HepG2 (cell line): ENCODE data around the gene LRRC39. TPM values are rescaled to one million over a fixed set of nuclear protein-coding genes. Genes with fewer than 3 reads are reported as not detected.

Source experiments
- ATAC-seq: fragments of 200-7000 bp; cut with Tn5 transposase; 3 replicates; pipeline ENCODE4 v1.9.1; 2020; ENCODE audit warnings: mild to moderate bottlenecking, moderate library complexity
- BruUV-seq: library from RNA; stranded (reverse); fragments of 400-500 nt; replicated peaks from 2 replicates; lab custom pipeline; 2021; lab: Mats Ljungman, UMichigan
- CTCF ChIA-PET: fragments of 300-600 bp; formaldehyde crosslinking; extraction: SDS; loops from one replicate; lab custom pipeline; 2021; ENCODE audit warnings: low total read pairs, inconsistent platforms, low intra/inter-chr PET ratio; lab: Yijun Ruan, JAX
- POLR2A ChIA-PET: fragments of 350-600 bp; sonication (Branson Sonifier 250); formaldehyde crosslinking; loops from one replicate; lab custom pipeline; 2020; ENCODE audit warnings: antibody characterized with exemption, inconsistent platforms; lab: Yijun Ruan, JAX
- DNase-seq: peaks from one replicate; pipeline ENCODE4 v3.0.0-alpha.2; 2015; ENCODE audit warnings: low spot score
- FAIRE-seq: peaks from 3 replicates; lab custom pipeline; 2011; peaks lifted over from hg19 to GRCh38; lab: Jason Lieb, UNC
- H2AFZ ChIP-seq: one replicate; pipeline ENCODE4 v1.6.1; 2011; ENCODE audit warnings: low read length, inconsistent platforms
- H3K27ac ChIP-seq: fragments of 300-600 bp; 3 replicates; pipeline ENCODE4 v1.8.0; 2011; ENCODE audit warnings: mixed run types, mild to moderate bottlenecking, mixed read lengths, low read length, inconsistent platforms; ENCODE audit not compliant: insufficient read depth; ENCODE audit errors: extremely low read length
- H3K27me3 ChIP-seq, 2 experiments: fragments of 200-600 bp in 1 of 2; 2 replicates in 1 of 2; 3 replicates in 1 of 2; pipeline versions ENCODE4 v1.6.0 to v1.8.0; 2011; ENCODE audit warnings: low read length in 2 of 2, mild to moderate bottlenecking in 2 of 2, moderate library complexity in 2 of 2, inconsistent platforms in 1 of 2; ENCODE audit not compliant: insufficient read depth in 2 of 2, control insufficient read depth in 1 of 2
- H3K36me3 ChIP-seq, 2 experiments: fragments of 200-600 bp in 1 of 2; replicated peaks in 1 of 2; 2 replicates in 1 of 2; 3 replicates in 1 of 2; pipeline versions ENCODE4 v1.5.1 to v1.8.0; 2011; ENCODE audit warnings: low read length in 2 of 2, inconsistent platforms in 1 of 2; ENCODE audit not compliant: insufficient read depth in 2 of 2, control insufficient read depth in 1 of 2
- H3K4me1 ChIP-seq: 2 replicates; pipeline ENCODE4 v1.5.1; 2012; ENCODE audit warnings: low read length, inconsistent platforms; ENCODE audit not compliant: insufficient read depth
- H3K4me2 ChIP-seq: 2 replicates; pipeline ENCODE4 v1.6.0; 2011; ENCODE audit warnings: low read depth, low read length, inconsistent platforms
- H3K4me3 ChIP-seq, 3 experiments: fragments of 200-600 bp in 1 of 3; sonication (generic), shearing (Covaris generic) in 1 of 3; replicated peaks in 1 of 3; 2 replicates each; pipeline ENCODE4 v1.5.1; 2011 to 2016; ENCODE audit warnings: low read length in 3 of 3, inconsistent platforms in 2 of 3, low read depth in 2 of 3, mild to moderate bottlenecking in 2 of 3, control low read depth in 1 of 3, mixed read lengths in 1 of 3; ENCODE audit not compliant: insufficient read depth in 1 of 3
- H3K79me2 ChIP-seq: one replicate; pipeline ENCODE4 v1.6.1; 2011; ENCODE audit warnings: low read length, inconsistent platforms; ENCODE audit not compliant: insufficient read depth
- H3K9ac ChIP-seq: 2 replicates; pipeline ENCODE4 v1.6.0; 2011; ENCODE audit warnings: mild to moderate bottlenecking, low read depth, low read length, inconsistent platforms; ENCODE audit not compliant: insufficient read depth
- H3K9me3 ChIP-seq: 2 replicates; pipeline ENCODE4 v1.5.1; 2012; ENCODE audit warnings: mild to moderate bottlenecking, low read length
- H4K20me1 ChIP-seq: 2 replicates; pipeline ENCODE4 v1.6.0; 2011; ENCODE audit warnings: inconsistent platforms, mild to moderate bottlenecking, low read length, moderate library complexity; ENCODE audit not compliant: insufficient read depth
- CHD2 ChIP-seq: IDR thresholded peaks from 2 replicates; pipeline ENCODE4 v1.6.1; 2011; ENCODE audit warnings: low read depth, low read length, improper control_type of control experiment
- ESRRA ChIP-seq: sonication (generic); formaldehyde crosslinking; IDR thresholded peaks from 2 replicates; pipeline ENCODE4 v1.5.1; 2020; ENCODE audit warnings: mild to moderate bottlenecking, low read depth, missing genetic modification reagents
- HDAC2 ChIP-seq: sonication (generic); formaldehyde crosslinking; IDR thresholded peaks from 2 replicates; pipeline ENCODE4 v1.4.0; 2020; ENCODE audit warnings: missing genetic modification reagents
- PAXIP1 ChIP-seq: sonication (generic); formaldehyde crosslinking; conservative IDR thresholded peaks from 2 replicates; pipeline ENCODE4 v1.4.0; 2020; ENCODE audit warnings: mild to moderate bottlenecking, missing genetic modification reagents, moderate library complexity
- PRPF4 ChIP-seq: fragments of 200-400 bp; formaldehyde crosslinking; IDR thresholded peaks from 2 replicates; pipeline ENCODE4 v1.6.1; 2016; ENCODE audit warnings: low read length, low read depth; ENCODE audit not compliant: poor library complexity, severe bottlenecking
- RORA ChIP-seq: sonication (generic); formaldehyde crosslinking; IDR thresholded peaks from 2 replicates; pipeline ENCODE4 v1.5.0; 2020; ENCODE audit warnings: mild to moderate bottlenecking, missing genetic modification reagents, moderate library complexity
- TARDBP ChIP-seq: sonication (generic); formaldehyde crosslinking; IDR thresholded peaks from 2 replicates; pipeline ENCODE4 v1.8.0; 2022; ENCODE audit warnings: mild to moderate bottlenecking, missing genetic modification reagents
- USF2 ChIP-seq, 2 experiments: sonication (generic) in 1 of 2; formaldehyde crosslinking in 1 of 2; IDR thresholded peaks; 2 replicates each; pipeline versions ENCODE4 v1.5.1 to v1.6.1; 2011 to 2020; ENCODE audit warnings: borderline replicate concordance in 1 of 2, low read depth in 1 of 2, low read length in 1 of 2, mild to moderate bottlenecking in 1 of 2, missing genetic modification reagents in 1 of 2, moderate library complexity in 1 of 2
- ZBTB7B ChIP-seq: sonication (generic); formaldehyde crosslinking; IDR thresholded peaks from 2 replicates; pipeline ENCODE4 v1.4.0; 2020; ENCODE audit warnings: missing genetic modification reagents
- ZNF138 ChIP-seq: sonication (generic); formaldehyde crosslinking; IDR thresholded peaks from 2 replicates; pipeline ENCODE4 v1.5.0; 2020; ENCODE audit warnings: mild to moderate bottlenecking, low read depth, missing genetic modification reagents
- ZNF709 ChIP-seq: sonication (generic); formaldehyde crosslinking; IDR thresholded peaks from 2 replicates; pipeline ENCODE4 v1.5.0; 2020; ENCODE audit warnings: mild to moderate bottlenecking, missing genetic modification reagents
- WGBS: methylation state at CpG from one replicate; pipeline ENCODE4 v1.1.6; 2017; ENCODE audit warnings: low lambda C conversion rate; 5-methylcytosine and 5-hydroxymethylcytosine counted together
- in situ Hi-C: cut with HindIII; loops from 2 replicates; pipeline ENCODE4 v1.10.0; 2017; ENCODE audit warnings: low pct_unique_long_range_greater_than_20kb; ENCODE audit not compliant: extremely low pct_ligation_motif_present
- intact Hi-C: fragments of 100-400 bp; cut with micrococcal nuclease; formaldehyde crosslinking; loops from one replicate; pipeline ENCODE4 v1.10.0; 2022; ENCODE audit not compliant: unreplicated experiment
- polyA plus RNA-seq, 8 experiments: library from polyadenylated mRNA; depleted of rRNA in 3 of 8; stranded (reverse) in 7 of 8; unstranded in 1 of 8; fragments of >200 nt; fragmentation: Illumina TruSeq in 4 of 8; extraction: Trizol in 4 of 8; gene quantifications; 2 replicates each; pipeline versions ENCODE4 v1.2.1 to v1.2.3, GENCODE V29; 2011 to 2016; ENCODE audit warnings: low read depth in 4 of 8, missing spikeins in 1 of 8, mixed read lengths in 1 of 8; ENCODE audit not compliant: insufficient read depth in 1 of 8
- total RNA-seq, 5 experiments: library from RNA; depleted of rRNA; stranded (reverse); fragments of >200 nt; fragmentation: Illumina TruSeq; extraction: Trizol; gene quantifications; 2 replicates each; pipeline ENCODE4 v1.2.3, GENCODE V29; 2016; ENCODE audit warnings: low read depth in 1 of 5

LRRC39 gene
- total and polyA plus RNA-seq, 2 of the 13 experiments (the other 11 are each of a cell fraction or from before 2014, with no cell fraction given), result 0.07 to 0.32 TPM

- H3K27me3 ChIP-seq, result no peaks in the 10 kb centered on the region
- no peak overlapping the region for H3K4me2 ChIP-seq
- BruUV-seq, result no TSS peak
- H3K27ac ChIP-seq, result no peak overlapping the region
- no peaks in the 10 kb centered on the region for H3K4me1 ChIP-seq
- no peaks in the 10 kb centered on the region for H3K9me3 ChIP-seq
- H3K4me3 ChIP-seq, result no peak overlapping the region
- TF ChIP-seq HDAC2 (no peak), USF2 (IDR thresholded peaks at IDR 0.05; ENCODE audit: low read depth, low read length) (no peak), USF2 (CRISPR knock-in tag; IDR thresholded peaks at IDR 0.05; ENCODE audit: borderline replicate concordance) (no peak), ZNF709 (CRISPR knock-in tag) (no peak), ZBTB7B (CRISPR knock-in tag) (no peak)
- no peak for FAIRE-seq
- no peak for ATAC-seq
- in situ Hi-C loops (no loop called here), intact Hi-C loops (no loop called here)
- no peak for DNase-seq
- POLR2A ChIA-PET, result no interaction called here
- WGBS, result 99% methylated on average over 2 of the region's 2 CpGs
- CTCF ChIA-PET, result no interaction called here
- H4K20me1 ChIP-seq, result no peaks in the 10 kb centered on the region
- no peak overlapping the region for H3K9ac ChIP-seq
- H3K36me3 ChIP-seq, result peaks cover 8 to 48% of the 10 kb centered on the region in 2 experiments
- H3K79me2 ChIP-seq, result no peaks in the 10 kb centered on the region
- H2AFZ ChIP-seq, result no peak overlapping the region
Observed at GRCh38 chr1:100101564-100101963, 76.5 kb downstream of the LRRC39 start.

- ChIA-PET POLR2A (no interaction called here), CTCF (no interaction called here)
- no TSS peak for BruUV-seq
- Histone ChIP-seq H3K4me2 (no peak overlapping the region), H3K9ac (no peak overlapping the region), H3K4me1 (no peaks in the 10 kb centered on the region), H4K20me1 (no peaks in the 10 kb centered on the region), H2AFZ (no peak overlapping the region), H3K79me2 (no peaks in the 10 kb centered on the region), H3K4me3 (no peak overlapping the region), H3K36me3 (peaks cover 10 to 44% of the 10 kb centered on the region in 2 experiments), H3K9me3 (peaks cover 5% of the 10 kb centered on the region; the same call in 1 of the 2 replicates), H3K27ac (no peak overlapping the region), H3K27me3 (no peaks in the 10 kb centered on the region)
- FAIRE-seq (no peak), ATAC-seq (no peak), DNase-seq (no peak)
- WGBS, result 98% methylated on average over 1 of the region's 1 CpG
- intact Hi-C loops, result no loop called here
- in situ Hi-C loops, result no loop called here
- TF ChIP-seq PAXIP1 (CRISPR knock-in tag) (no peak), PRPF4 (no peak), RORA (CRISPR knock-in tag) (no peak), ZNF138 (no peak), TARDBP (no peak), CHD2 (no peak), ESRRA (CRISPR knock-in tag) (no peak)
Observed at GRCh38 chr1:100100202-100100601, 77.9 kb downstream of the LRRC39 start.
